Kidney (tissue), 14 donors: Measurements from ENCODE around the gene CCNB1. TPM values are rescaled to one million over a fixed set of nuclear protein-coding genes. Genes with fewer than 3 reads are reported as not detected.

Experiments
- DNase-seq, 5 donors: peaks; one replicate each; pipeline ENCODE4 v3.0.0-alpha.2; 2013 to 2020
- FAIRE-seq: peaks from 2 replicates; lab custom pipeline; 2012; peaks lifted over from hg19 to GRCh38; lab: Jason Lieb, UNC
- H3K27ac ChIP-seq, 2 donors: one replicate each; pipeline ENCODE4 v1.7.0; 2013; ENCODE audit warnings: low read depth in 2 of 2, low read length in 2 of 2, inconsistent platforms in 1 of 2
- H3K27me3 ChIP-seq: one replicate; pipeline ENCODE4 v1.7.1; 2013; ENCODE audit warnings: low read length, inconsistent platforms; ENCODE audit not compliant: control insufficient read depth, insufficient read depth
- H3K36me3 ChIP-seq, 3 donors: one replicate each; pipeline versions ENCODE4 v1.7.0 to v1.7.1; 2013; ENCODE audit warnings: low read length in 3 of 3, control low read depth in 1 of 3, inconsistent platforms in 1 of 3; ENCODE audit not compliant: insufficient read depth in 3 of 3, control insufficient read depth in 2 of 3
- H3K4me1 ChIP-seq, 3 donors: one replicate each; pipeline versions ENCODE4 v1.7.0 to v1.7.1; 2013; ENCODE audit warnings: low read length in 3 of 3, inconsistent platforms in 1 of 3, low read depth in 1 of 3; ENCODE audit not compliant: control insufficient read depth in 2 of 3, insufficient read depth in 2 of 3
- H3K4me3 ChIP-seq, 3 donors: one replicate each; pipeline versions ENCODE4 v1.7.0 to v1.8.1; 2013; ENCODE audit warnings: low read length in 3 of 3, control low read depth in 1 of 3, inconsistent platforms in 1 of 3
- H3K9ac ChIP-seq, 3 donors: one replicate each; pipeline versions ENCODE4 v1.7.0 to v1.7.1; 2013; ENCODE audit warnings: low read length in 3 of 3, control low read depth in 1 of 3, inconsistent platforms in 1 of 3
- H3K9me3 ChIP-seq, 3 donors: one replicate each; pipeline versions ENCODE4 v1.7.0 to v1.7.1; 2013; ENCODE audit warnings: low read length in 3 of 3, control low read depth in 1 of 3, inconsistent platforms in 1 of 3; ENCODE audit not compliant: control insufficient read depth in 2 of 3, insufficient read depth in 1 of 3
- CTCF ChIP-seq: IDR thresholded peaks from 3 replicates; pipeline ENCODE4 v1.5.1; 2012; ENCODE audit warnings: mild to moderate bottlenecking, moderate library complexity, borderline replicate concordance; ENCODE audit not compliant: insufficient read depth; ENCODE audit errors: extremely low read depth
- intact Hi-C: fragments of 100-400 bp; cut with DNase I; formaldehyde crosslinking; loops from one replicate; pipeline ENCODE4 v1.11.1; 2022
- polyA plus RNA-seq: library from polyadenylated mRNA; stranded (reverse); fragments of 350-450 nt; fragmentation: Illumina TruSeq; extraction: RNeasy Lipid Tissue Mini Kit (QIAGEN cat#74804); gene quantifications from one replicate; pipeline ENCODE4 v1.2.3, GENCODE V29; 2014; ENCODE audit warnings: low read depth, low replicate concordance; ENCODE audit not compliant: insufficient read depth
- total RNA-seq: library from RNA; stranded (reverse); fragmentation: NEBNext Ultra II Directional; extraction: Animal tissue kit (Norgen Biotek cat#: 25700); gene quantifications from one replicate; pipeline ENCODE4 v1.2.1, GENCODE V29; 2021
- donor health status: control.
- donor health status: control.
- donor health status: control.
- donor health status: control.
- donor health status: control.
- donor health status: DM: yes; HTN: yes; CAD: no.
- donor health status: Normal renal cell carcinoma (clear cell type).

CCNB1 gene
- total and polyA plus RNA-seq, 2 donors from 2014 or later, result 5.1 to 5.9 TPM

GRCh38 chr5:69202497-69202896 is 35.5 kb downstream of the CCNB1 start:
- intact Hi-C loops, result no loop called here
- no peak for FAIRE-seq
- H3K4me1 ChIP-seq, result no peaks in the 10 kb centered on the region
- no peak overlapping the region for H3K9ac ChIP-seq
- no peaks in the 10 kb centered on the region for H3K27me3 ChIP-seq
- no peak for DNase-seq
- H3K4me3 ChIP-seq, result no peak overlapping the region
- no peaks in the 10 kb centered on the region for H3K36me3 ChIP-seq
- H3K27ac ChIP-seq, result no peak overlapping the region
- TF ChIP-seq CTCF, result no peak
- H3K9me3 ChIP-seq, result no peaks in the 10 kb centered on the region

DNA sequence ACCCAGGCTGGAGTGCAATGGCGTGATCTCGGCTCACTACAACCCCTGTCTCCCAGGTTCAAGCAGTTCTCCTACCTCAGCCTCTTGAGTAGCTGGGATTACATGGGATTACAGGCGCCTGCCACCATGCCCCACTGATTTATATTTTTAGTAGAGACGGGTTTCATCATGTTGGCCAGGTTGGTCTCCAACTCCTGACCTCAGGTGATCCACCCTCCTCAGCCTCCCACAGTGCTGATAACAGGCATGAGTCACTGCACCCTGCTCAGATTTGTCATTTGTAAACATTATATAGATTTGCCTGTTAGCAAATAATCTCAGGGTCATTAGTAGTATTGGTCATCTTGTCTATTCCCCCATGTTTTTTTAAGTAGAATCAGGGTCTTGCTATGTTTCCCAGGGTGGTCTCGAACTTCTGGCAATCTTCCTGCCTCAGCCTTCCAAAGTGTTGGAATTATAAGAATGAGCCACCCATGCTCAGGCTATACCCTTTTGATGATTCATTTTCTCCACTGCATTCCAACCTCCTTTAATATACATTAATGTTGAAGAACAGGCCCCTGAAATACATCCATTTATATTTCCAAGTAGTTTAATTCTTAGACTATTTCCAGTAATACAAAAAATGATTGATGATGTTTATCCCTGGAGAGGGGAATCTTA is 39.7 kb downstream of the CCNB1 start:
- FAIRE-seq (no peak), DNase-seq (no peak)
- Histone ChIP-seq H3K27ac (no peak overlapping the region), H3K9me3 (no peaks in the 10 kb centered on the region), H3K4me3 (no peak overlapping the region), H3K27me3 (no peaks in the 10 kb centered on the region), H3K9ac (no peak overlapping the region), H3K4me1 (no peaks in the 10 kb centered on the region), H3K36me3 (no peaks in the 10 kb centered on the region)
- intact Hi-C loops, result no loop called here
- no peak for TF ChIP-seq CTCF

DNA sequence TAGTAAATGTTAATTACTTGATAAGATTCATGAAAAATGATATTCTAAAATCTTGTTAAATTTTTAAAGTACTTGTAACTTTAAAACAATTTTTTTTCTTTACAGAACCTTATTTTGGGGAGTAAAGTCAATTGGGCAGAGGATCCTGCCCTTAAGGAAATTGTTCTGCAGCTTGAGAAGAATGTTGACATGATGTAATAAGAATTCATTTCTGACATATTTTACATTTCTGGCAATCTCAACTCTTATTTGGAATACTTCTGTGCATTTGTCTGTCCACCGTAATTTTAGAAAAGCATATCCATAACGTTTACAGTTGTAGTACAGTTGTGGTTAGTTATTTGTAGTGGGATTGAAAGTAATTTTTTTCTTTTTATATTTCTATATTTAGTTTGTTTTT is 42.7 kb downstream of the CCNB1 start:
- Histone ChIP-seq H3K27ac (no peak overlapping the region), H3K4me1 (no peaks in the 10 kb centered on the region), H3K9me3 (no peaks in the 10 kb centered on the region), H3K9ac (no peak overlapping the region), H3K4me3 (no peak overlapping the region), H3K27me3 (no peaks in the 10 kb centered on the region), H3K36me3 (no peaks in the 10 kb centered on the region)
- intact Hi-C loops, result no loop called here
- DNase-seq (no peak), FAIRE-seq (no peak)
- no peak for TF ChIP-seq CTCF

DNA sequence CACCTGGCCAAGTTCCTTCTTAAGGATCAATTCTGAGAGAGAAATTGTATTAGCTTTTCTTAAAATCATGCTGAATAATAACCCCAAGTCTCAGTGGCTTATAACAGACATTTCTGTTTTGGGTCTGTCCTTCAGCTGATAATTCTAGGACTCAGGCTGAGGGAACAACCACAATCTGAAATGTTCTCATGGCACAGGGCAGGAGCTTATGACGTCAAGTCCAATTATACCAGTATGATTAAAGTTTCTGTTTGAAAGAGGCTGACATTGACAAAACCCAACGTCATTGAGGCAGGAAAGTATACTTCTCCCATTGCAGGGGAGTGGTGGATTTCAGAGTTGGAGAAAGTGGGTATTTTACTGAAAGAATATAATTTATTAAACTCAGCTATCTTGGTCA is 44.2 kb downstream of the CCNB1 start:
- TF ChIP-seq CTCF, result no peak

More for the DNA sequence above, 44.2 kb downstream of the CCNB1 start:
- intact Hi-C loops, result no loop called here
- Histone ChIP-seq H3K27me3 (no peaks in the 10 kb centered on the region), H3K36me3 (no peaks in the 10 kb centered on the region), H3K4me1 (no peaks in the 10 kb centered on the region), H3K27ac (no peak overlapping the region), H3K4me3 (no peak overlapping the region), H3K9me3 (no peaks in the 10 kb centered on the region), H3K9ac (no peak overlapping the region)
- DNase-seq (no peak), FAIRE-seq (no peak)
